HEK293 (cell line): ENCODE data around the gene AMOTL1.

Experiments used
- CTCF ChIA-PET: fragments of 350-600 bp; formaldehyde crosslinking; extraction: SDS; loops from one replicate; lab custom pipeline; 2021; ENCODE audit warnings: antibody characterized with exemption; lab: Yijun Ruan, JAX
- POLR2A ChIA-PET: fragments of 300-600 bp; formaldehyde crosslinking; extraction: SDS; loops from one replicate; lab custom pipeline; 2020; ENCODE audit warnings: antibody characterized with exemption, inconsistent platforms; lab: Yijun Ruan, JAX
- H3K27ac ChIP-seq: fragments of 200-500 bp; sonication (Bioruptor generic); 2 replicates; pipeline ENCODE4 v1.5.1; 2014; ENCODE audit warnings: low read depth, low read length, control low read depth, inconsistent platforms; ENCODE audit errors: extremely low read depth
- H3K36me3 ChIP-seq, 2 experiments: fragments of 200-500 bp in 1 of 2; sonication (Bioruptor generic) in 1 of 2; 1 replicate in 1 of 2; 2 replicates in 1 of 2; pipeline ENCODE4 v1.5.1; 2014 to 2017; ENCODE audit warnings: inconsistent platforms in 2 of 2, low read length in 2 of 2; ENCODE audit not compliant: control insufficient read depth in 2 of 2, insufficient read depth in 1 of 2
- H3K4me1 ChIP-seq: fragments of 200-500 bp; sonication (Bioruptor generic); 2 replicates; pipeline ENCODE4 v1.5.1; 2014; ENCODE audit warnings: mild to moderate bottlenecking, low read length, inconsistent platforms; ENCODE audit not compliant: control insufficient read depth, insufficient read depth
- H3K4me3 ChIP-seq: 2 replicates; pipeline ENCODE4 v1.5.1; 2011; ENCODE audit warnings: low read depth, mild to moderate bottlenecking, control low read depth, low read length, moderate library complexity
- H3K9me3 ChIP-seq: fragments of 200-500 bp; sonication (Bioruptor generic); 2 replicates; pipeline ENCODE4 v1.5.1; 2014; ENCODE audit warnings: low read depth, low read length, inconsistent platforms; ENCODE audit not compliant: control insufficient read depth, insufficient read depth
- BCL11A ChIP-seq: fragments of 450-650 bp; formaldehyde crosslinking; IDR thresholded peaks from 2 replicates; pipeline ENCODE4 v1.5.1; 2016; ENCODE audit warnings: low read depth, missing biosample characterization, missing genetic modification characterization
- TCF7L2 ChIP-seq: IDR thresholded peaks from 2 replicates; pipeline ENCODE4 v1.6.1; 2011; ENCODE audit warnings: low read depth, mild to moderate bottlenecking, inconsistent platforms, low read length, moderate library complexity, borderline replicate concordance
- TRIM28 ChIP-seq: IDR thresholded peaks from 2 replicates; pipeline ENCODE4 v1.6.1; 2011; ENCODE audit warnings: low read length, control low read depth, borderline replicate concordance
- YY1 ChIP-seq: fragments of 450-650 bp; formaldehyde crosslinking; IDR thresholded peaks from 2 replicates; pipeline ENCODE4 v1.5.1; 2018; ENCODE audit warnings: missing biosample characterization, missing genetic modification characterization
- ZNF341 ChIP-seq: fragments of 450-650 bp; formaldehyde crosslinking; IDR thresholded peaks from 2 replicates; pipeline ENCODE4; 2016; ENCODE audit warnings: low read depth, missing biosample characterization, missing genetic modification characterization
- ZNF521 ChIP-seq: fragments of 450-650 bp; formaldehyde crosslinking; IDR thresholded peaks from 2 replicates; pipeline ENCODE4 v1.5.1; 2017; ENCODE audit warnings: missing biosample characterization, mild to moderate bottlenecking, missing genetic modification characterization
- ZNF670 ChIP-seq: fragments of 450-650 bp; formaldehyde crosslinking; IDR thresholded peaks from 2 replicates; pipeline ENCODE4 v1.5.1; 2016; ENCODE audit warnings: missing biosample characterization, missing genetic modification characterization, low read depth
- ZNF747 ChIP-seq: fragments of 450-650 bp; formaldehyde crosslinking; IDR thresholded peaks from 2 replicates; pipeline ENCODE4 v1.5.1; 2016; ENCODE audit warnings: missing biosample characterization, missing genetic modification characterization
- ZNF792 ChIP-seq: fragments of 450-650 bp; formaldehyde crosslinking; IDR thresholded peaks from 2 replicates; pipeline ENCODE4 v1.5.1; 2016; ENCODE audit warnings: missing biosample characterization, missing genetic modification characterization
- ZNF843 ChIP-seq: fragments of 450-650 bp; formaldehyde crosslinking; IDR thresholded peaks from 2 replicates; pipeline ENCODE4 v1.5.1; 2016; ENCODE audit warnings: missing biosample characterization, missing genetic modification characterization
- ZSCAN16 ChIP-seq: fragments of 450-650 bp; formaldehyde crosslinking; IDR thresholded peaks from 2 replicates; pipeline ENCODE4 v1.5.1; 2016; ENCODE audit warnings: missing biosample characterization, missing genetic modification characterization
- TF ChIP-seq, protein P1 (sequence below): fragments of 450-650 bp; formaldehyde crosslinking; IDR thresholded peaks from 2 replicates; pipeline ENCODE4 v1.5.1; 2016; ENCODE audit warnings: missing biosample characterization, missing genetic modification characterization
- TF ChIP-seq, protein P2 (sequence below): fragments of 450-650 bp; formaldehyde crosslinking; IDR thresholded peaks from 2 replicates; pipeline ENCODE4 v1.5.1; 2016; ENCODE audit warnings: missing biosample characterization, missing genetic modification characterization
- TF ChIP-seq, protein P3 (sequence below): fragments of 450-650 bp; formaldehyde crosslinking; IDR thresholded peaks from 2 replicates; pipeline ENCODE4 v1.5.1; 2017; ENCODE audit warnings: missing biosample characterization, missing genetic modification characterization
- TF ChIP-seq, protein P4 (sequence below): fragments of 450-650 bp; formaldehyde crosslinking; IDR thresholded peaks from 2 replicates; pipeline ENCODE4 v1.5.1; 2016; ENCODE audit warnings: missing biosample characterization, missing genetic modification characterization, borderline replicate concordance
- TF ChIP-seq, protein P5 (sequence below): fragments of 450-650 bp; IDR thresholded peaks from 2 replicates; pipeline ENCODE4 v1.5.1; 2018; ENCODE audit warnings: missing biosample characterization, missing genetic modification characterization
- TF ChIP-seq, protein P6 (sequence below): fragments of 450-650 bp; formaldehyde crosslinking; IDR thresholded peaks from 2 replicates; pipeline ENCODE4 v1.5.1; 2016; ENCODE audit warnings: missing biosample characterization, missing genetic modification characterization

The AMOTL1 gene

DNA sequence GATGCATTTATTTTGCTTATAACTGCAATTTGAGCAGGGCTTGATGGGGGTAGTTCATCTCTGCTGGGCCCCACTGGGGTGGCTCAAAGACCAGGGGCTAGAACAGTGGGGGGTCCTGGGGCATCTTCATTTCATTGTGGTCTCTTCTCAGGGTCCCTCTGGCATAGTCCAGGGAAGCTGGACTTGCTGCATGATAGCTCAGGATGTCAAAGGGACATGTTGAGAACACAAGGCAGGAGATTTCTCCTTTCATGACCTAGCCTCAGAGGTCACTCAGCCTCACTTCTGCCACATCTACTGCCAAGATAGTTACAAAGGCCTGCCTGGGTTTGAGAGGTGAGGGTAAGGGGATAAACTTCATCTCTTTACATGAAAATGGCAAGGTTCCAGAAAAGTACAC is 115.7 kb downstream of the AMOTL1 start (continued):
- TF ChIP-seq, protein P1, sequence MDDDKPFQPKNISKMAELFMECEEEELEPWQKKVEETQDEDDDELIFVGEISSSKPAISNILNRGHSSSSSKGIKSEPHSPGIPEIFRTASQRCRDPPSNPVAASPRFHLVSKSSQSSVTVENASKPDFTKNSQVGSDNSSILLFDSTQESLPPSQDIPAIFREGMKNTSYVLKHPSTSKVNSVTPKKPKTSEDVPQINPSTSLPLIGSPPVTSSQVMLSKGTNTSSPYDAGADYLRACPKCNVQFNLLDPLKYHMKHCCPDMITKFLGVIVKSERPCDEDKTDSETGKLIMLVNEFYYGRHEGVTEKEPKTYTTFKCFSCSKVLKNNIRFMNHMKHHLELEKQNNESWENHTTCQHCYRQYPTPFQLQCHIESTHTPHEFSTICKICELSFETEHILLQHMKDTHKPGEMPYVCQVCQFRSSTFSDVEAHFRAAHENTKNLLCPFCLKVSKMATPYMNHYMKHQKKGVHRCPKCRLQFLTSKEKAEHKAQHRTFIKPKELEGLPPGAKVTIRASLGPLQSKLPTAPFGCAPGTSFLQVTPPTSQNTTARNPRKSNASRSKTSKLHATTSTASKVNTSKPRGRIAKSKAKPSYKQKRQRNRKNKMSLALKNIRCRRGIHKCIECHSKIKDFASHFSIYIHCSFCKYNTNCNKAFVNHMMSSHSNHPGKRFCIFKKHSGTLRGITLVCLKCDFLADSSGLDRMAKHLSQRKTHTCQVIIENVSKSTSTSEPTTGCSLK (tag by site-specific recombination) = no peak
- no peak for TF ChIP-seq ZNF670 (tag by site-specific recombination)
- TF ChIP-seq ZNF341 = no peak
- TF ChIP-seq, protein P2, sequence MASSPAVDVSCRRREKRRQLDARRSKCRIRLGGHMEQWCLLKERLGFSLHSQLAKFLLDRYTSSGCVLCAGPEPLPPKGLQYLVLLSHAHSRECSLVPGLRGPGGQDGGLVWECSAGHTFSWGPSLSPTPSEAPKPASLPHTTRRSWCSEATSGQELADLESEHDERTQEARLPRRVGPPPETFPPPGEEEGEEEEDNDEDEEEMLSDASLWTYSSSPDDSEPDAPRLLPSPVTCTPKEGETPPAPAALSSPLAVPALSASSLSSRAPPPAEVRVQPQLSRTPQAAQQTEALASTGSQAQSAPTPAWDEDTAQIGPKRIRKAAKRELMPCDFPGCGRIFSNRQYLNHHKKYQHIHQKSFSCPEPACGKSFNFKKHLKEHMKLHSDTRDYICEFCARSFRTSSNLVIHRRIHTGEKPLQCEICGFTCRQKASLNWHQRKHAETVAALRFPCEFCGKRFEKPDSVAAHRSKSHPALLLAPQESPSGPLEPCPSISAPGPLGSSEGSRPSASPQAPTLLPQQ (tag by site-specific recombination) = no peak
- no peak for TF ChIP-seq ZNF792 (tag by site-specific recombination)

DNA sequence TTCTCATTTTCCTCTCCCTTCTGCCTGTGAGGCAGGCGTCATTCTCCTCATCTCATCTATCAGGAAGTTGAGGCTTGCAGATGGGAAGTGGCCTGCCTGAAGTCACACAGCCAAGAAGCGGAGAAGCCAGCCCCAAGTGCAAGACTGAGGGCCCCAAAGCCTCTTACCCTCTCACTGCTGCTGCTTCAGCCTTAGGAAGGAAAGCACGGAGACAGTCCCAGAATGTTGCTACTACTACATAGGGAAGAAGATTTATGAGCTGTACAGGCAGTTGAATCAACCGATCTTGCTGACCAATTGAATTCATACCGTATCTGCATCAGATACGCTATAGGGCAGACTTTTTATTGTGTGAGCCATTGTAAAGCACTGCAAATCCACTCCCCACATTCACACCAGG is 116.2 kb downstream of the AMOTL1 start:
- CTCF ChIA-PET = interaction anchor here (0.9 to 2.7 kb wide), 2 partner anchors 13 to 14 kb away, joined by 3 to 8 read pairs; no protein-coding TSS in a partner anchor
- peaks cover 0 to 31% of the 10 kb centered on the region in 2 experiments; a peak in 1 of 3 replicates for H3K36me3 ChIP-seq
- TF ChIP-seq YY1 (tag by site-specific recombination) = no peak
- TF ChIP-seq, protein P3, sequence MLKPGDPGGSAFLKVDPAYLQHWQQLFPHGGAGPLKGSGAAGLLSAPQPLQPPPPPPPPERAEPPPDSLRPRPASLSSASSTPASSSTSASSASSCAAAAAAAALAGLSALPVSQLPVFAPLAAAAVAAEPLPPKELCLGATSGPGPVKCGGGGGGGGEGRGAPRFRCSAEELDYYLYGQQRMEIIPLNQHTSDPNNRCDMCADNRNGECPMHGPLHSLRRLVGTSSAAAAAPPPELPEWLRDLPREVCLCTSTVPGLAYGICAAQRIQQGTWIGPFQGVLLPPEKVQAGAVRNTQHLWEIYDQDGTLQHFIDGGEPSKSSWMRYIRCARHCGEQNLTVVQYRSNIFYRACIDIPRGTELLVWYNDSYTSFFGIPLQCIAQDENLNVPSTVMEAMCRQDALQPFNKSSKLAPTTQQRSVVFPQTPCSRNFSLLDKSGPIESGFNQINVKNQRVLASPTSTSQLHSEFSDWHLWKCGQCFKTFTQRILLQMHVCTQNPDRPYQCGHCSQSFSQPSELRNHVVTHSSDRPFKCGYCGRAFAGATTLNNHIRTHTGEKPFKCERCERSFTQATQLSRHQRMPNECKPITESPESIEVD (tag by site-specific recombination) = no peak
- TF ChIP-seq ZNF843 (tag by site-specific recombination) = no peak
- TF ChIP-seq BCL11A = no peak
- TF ChIP-seq ZNF747 (tag by site-specific recombination) = no peak
- TF ChIP-seq, protein P2 (tag by site-specific recombination) = no peak
- TF ChIP-seq, protein P4, sequence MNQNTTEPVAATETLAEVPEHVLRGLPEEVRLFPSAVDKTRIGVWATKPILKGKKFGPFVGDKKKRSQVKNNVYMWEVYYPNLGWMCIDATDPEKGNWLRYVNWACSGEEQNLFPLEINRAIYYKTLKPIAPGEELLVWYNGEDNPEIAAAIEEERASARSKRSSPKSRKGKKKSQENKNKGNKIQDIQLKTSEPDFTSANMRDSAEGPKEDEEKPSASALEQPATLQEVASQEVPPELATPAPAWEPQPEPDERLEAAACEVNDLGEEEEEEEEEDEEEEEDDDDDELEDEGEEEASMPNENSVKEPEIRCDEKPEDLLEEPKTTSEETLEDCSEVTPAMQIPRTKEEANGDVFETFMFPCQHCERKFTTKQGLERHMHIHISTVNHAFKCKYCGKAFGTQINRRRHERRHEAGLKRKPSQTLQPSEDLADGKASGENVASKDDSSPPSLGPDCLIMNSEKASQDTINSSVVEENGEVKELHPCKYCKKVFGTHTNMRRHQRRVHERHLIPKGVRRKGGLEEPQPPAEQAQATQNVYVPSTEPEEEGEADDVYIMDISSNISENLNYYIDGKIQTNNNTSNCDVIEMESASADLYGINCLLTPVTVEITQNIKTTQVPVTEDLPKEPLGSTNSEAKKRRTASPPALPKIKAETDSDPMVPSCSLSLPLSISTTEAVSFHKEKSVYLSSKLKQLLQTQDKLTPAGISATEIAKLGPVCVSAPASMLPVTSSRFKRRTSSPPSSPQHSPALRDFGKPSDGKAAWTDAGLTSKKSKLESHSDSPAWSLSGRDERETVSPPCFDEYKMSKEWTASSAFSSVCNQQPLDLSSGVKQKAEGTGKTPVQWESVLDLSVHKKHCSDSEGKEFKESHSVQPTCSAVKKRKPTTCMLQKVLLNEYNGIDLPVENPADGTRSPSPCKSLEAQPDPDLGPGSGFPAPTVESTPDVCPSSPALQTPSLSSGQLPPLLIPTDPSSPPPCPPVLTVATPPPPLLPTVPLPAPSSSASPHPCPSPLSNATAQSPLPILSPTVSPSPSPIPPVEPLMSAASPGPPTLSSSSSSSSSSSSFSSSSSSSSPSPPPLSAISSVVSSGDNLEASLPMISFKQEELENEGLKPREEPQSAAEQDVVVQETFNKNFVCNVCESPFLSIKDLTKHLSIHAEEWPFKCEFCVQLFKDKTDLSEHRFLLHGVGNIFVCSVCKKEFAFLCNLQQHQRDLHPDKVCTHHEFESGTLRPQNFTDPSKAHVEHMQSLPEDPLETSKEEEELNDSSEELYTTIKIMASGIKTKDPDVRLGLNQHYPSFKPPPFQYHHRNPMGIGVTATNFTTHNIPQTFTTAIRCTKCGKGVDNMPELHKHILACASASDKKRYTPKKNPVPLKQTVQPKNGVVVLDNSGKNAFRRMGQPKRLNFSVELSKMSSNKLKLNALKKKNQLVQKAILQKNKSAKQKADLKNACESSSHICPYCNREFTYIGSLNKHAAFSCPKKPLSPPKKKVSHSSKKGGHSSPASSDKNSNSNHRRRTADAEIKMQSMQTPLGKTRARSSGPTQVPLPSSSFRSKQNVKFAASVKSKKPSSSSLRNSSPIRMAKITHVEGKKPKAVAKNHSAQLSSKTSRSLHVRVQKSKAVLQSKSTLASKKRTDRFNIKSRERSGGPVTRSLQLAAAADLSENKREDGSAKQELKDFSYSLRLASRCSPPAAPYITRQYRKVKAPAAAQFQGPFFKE (tag by site-specific recombination) = no peak
- TF ChIP-seq TCF7L2 = no peak
- no peak for TF ChIP-seq TRIM28
- TF ChIP-seq ZNF521 (tag by site-specific recombination) = no peak
- no peak for TF ChIP-seq ZSCAN16
- TF ChIP-seq, protein P5, sequence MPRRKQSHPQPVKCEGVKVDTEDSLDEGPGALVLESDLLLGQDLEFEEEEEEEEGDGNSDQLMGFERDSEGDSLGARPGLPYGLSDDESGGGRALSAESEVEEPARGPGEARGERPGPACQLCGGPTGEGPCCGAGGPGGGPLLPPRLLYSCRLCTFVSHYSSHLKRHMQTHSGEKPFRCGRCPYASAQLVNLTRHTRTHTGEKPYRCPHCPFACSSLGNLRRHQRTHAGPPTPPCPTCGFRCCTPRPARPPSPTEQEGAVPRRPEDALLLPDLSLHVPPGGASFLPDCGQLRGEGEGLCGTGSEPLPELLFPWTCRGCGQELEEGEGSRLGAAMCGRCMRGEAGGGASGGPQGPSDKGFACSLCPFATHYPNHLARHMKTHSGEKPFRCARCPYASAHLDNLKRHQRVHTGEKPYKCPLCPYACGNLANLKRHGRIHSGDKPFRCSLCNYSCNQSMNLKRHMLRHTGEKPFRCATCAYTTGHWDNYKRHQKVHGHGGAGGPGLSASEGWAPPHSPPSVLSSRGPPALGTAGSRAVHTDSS (tag by site-specific recombination) = no peak
- TF ChIP-seq, protein P6, sequence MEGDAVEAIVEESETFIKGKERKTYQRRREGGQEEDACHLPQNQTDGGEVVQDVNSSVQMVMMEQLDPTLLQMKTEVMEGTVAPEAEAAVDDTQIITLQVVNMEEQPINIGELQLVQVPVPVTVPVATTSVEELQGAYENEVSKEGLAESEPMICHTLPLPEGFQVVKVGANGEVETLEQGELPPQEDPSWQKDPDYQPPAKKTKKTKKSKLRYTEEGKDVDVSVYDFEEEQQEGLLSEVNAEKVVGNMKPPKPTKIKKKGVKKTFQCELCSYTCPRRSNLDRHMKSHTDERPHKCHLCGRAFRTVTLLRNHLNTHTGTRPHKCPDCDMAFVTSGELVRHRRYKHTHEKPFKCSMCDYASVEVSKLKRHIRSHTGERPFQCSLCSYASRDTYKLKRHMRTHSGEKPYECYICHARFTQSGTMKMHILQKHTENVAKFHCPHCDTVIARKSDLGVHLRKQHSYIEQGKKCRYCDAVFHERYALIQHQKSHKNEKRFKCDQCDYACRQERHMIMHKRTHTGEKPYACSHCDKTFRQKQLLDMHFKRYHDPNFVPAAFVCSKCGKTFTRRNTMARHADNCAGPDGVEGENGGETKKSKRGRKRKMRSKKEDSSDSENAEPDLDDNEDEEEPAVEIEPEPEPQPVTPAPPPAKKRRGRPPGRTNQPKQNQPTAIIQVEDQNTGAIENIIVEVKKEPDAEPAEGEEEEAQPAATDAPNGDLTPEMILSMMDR (tag by site-specific recombination) = no peak

More for the DNA sequence above, 116.2 kb downstream of the AMOTL1 start:
- H3K27ac ChIP-seq = no peak overlapping the region
- POLR2A ChIA-PET = interaction anchor here (1.2 kb wide), 1 partner anchor 211 kb away, joined by 3 read pairs; no protein-coding TSS in a partner anchor
- H3K9me3 ChIP-seq = no peaks in the 10 kb centered on the region
- no peaks in the 10 kb centered on the region for H3K4me1 ChIP-seq
- H3K4me3 ChIP-seq = no peak overlapping the region
